Measurements from ENCODE around the gene PARN. TPM values are rescaled to one million over a fixed set of nuclear protein-coding genes. Genes with fewer than 3 reads are reported as not detected.
"Not testable (repeated sequence)": the region's sequence is repeated elsewhere in the genome, so short reads cannot be mapped to it uniquely, and the experiment has no call there.

PARN gene
- total RNA-seq, 1 experiment from 2014 or later: 43.5 TPM

DNA sequence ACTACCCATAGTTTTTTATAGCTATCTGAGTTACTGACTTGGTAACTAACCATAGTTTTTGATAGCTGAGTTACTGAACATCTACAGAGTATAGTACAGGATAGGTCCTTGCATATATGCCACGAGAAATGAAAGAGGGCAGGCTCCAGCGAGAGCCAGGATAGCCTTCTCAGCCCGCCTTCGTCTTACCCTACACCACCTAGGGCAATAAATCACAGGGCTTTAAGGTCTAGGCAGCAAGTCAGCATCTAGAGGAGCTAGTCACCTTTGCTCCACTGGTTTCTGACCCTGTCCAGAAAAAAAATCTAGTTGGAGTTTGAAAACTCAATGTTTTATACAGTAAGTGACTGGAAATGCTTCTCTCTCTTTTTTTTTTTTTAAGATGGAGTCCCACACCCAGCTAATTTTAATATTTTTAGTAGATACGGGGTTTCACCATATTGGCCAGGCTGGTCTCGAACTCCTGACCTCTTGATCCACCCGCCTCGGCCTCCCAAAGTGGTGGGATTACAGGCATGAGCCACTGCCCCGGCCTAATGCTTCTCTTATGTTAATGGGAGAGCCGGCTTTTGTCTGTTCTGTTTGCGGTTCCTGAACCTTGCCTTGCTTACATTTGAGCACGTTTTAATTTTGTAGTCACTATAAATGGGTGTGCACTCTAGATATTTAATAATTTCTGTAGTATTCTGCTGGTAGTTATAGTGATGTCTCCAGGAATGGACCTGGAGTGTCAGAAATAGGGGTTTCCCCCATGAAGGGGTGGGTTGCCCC lies 5.5 kb upstream of the PARN start:
- no peak for DNase-seq (ENCODE audit: extremely low read depth, low read depth)

DNA sequence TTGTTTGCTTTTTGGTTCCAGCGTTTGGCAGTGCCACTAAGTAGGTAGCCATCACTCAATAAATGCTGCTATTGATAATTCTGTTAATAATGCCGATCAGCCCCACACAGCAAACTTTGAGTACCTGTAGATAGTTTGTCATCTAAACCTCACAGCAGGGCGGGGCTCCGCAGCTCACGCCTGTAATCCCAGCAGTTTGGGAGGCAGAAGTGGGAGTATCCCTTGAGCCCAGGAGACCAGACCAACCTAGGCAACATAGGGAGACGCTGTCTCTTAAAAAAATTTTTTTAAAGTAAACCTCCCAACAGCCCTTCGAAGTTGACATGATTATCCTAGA lies 4.3 kb upstream of the PARN start:
- DNase-seq (ENCODE audit: extremely low read depth, low read depth): no peak

DNA sequence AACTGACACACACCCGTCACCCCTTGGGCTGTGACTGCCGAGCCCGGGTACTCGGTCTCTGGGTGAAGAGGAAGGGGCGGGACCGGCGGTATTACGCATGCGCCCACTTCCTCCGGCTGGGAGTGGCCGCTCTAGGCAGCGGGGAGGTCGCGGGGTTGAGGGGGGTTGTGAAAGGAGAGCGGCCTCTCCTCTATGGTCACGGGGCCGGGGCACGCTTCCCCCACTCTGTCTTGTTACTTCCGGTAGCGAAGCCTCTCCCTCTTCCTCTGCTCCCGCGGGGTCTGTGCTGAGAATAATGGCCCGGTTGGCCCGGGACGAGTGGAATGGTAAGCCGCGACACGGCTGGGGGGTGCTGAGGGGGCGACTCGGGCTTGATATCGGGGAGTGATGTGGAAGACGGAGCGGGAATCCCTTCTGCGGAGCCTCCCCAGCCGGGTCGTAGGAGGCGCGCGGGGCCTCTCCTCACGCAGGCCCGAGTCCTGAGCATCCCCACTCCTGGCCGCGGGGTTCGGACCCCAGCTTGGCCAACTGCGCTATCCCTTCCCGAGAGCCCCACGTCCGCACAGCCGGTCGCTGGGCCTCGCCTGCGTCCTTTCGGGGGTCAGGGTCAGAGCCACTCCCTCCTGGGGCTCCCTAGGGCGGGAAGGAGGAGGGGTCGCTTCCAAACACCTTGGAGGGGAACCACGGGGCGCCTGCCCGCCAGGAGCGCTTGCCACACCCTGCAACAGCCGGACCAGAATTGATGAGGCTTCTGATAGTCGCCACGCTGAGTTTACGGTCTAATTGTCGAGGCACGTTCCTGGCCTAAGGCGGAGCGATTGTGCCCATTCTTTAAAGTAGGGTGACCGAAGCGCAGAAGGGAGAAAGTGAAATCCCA lies 2.9 kb upstream of the PARN start, which contains the start of gene BFAR:
TSS of gene BFAR (plus strand) at position 259 of the 877 bp plus-strand sequence. CDS start 11,396 bp downstream, outside the sequence.
- peak; percentile 96 for DNase-seq (ENCODE audit: extremely low read depth, low read depth)

DNA sequence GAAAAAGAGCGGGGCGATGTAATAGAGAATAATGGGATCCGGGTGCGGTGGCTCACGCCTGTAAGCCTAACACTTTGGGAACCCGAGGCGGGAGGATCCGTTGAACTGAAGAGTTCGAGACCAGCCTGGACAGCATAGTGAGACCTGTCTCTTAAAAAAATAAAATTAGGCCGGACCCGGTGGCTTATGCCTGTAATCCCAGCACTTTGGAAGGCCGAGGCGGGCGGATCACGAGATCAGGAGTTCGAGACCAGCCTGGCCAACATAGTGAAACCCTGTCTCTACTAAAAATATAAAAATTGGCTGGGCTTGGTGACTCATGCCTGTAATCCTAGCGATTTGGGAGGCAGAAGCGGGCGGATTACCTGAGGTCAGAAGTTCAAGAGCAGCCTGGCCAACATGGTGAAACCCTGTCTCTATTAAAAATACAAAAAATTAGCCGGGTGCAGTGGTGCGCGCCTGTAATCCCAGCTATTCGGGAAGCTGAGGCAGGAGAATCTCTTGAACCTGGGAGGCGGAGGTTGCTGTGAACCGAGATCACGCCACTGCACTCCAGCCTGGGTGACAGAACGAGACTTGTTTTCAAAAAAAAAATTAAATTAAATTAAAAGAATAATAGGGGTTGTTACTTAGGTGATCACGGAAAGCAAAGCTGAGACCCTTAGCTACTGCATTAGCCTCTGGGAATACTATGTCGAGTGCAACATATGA lies 715 bp upstream of the PARN start:
- DNase-seq (ENCODE audit: extremely low read depth, low read depth): not testable (repeated sequence)

DNA sequence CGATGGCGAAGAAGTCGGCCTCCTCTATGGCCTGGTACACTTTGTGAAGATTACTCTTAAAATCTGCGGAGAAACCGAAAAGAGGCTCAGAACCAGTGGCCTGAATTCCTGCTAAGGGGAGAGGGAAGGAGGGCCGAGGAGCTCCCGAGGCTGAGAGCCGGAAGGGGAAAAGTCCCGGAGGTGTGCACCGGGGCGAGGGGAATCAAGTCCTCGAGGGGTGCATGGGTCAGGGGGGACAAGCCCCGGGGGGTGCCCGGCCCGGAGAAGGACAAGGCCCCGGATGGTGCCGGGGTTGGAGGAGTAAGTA lies 495 bp downstream of the PARN start:
- no peak for DNase-seq (ENCODE audit: extremely low read depth, low read depth)

DNA sequence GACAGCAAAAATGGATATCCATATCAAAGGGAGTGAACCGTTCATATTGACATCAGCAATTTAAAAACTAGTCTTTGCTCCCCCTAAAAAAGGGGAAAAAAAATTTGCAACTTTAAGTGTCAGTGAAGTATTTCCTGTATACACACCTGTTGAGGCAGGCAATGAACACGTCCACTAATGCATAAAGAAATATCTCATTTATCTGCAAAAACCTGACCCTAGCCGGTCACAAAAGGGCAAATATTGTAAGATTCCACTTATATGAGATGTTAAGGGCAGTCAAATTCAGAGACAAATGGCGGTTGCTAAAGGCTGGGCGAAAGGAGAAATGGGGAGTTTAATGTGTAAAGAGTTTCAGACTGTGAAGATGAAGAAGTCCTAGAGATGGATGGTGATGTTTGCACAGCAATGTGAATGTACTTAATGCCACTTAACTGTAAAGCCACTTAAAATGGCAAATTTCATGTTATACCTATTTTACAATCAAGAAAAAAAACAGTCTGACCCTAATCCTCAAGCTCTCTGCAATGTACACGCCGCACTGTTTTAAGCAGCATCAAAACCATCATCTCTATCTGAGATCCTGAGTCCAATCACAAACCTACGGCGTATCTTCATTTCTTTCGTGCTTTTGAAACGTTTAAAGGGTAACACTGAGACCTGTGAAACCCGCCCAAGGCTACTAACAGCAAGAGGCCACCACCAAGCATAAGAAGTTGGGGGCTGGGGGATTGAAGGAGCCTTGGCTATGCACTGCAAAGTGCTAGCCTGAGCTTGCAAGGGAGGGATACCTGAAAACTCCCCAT lies 1.1 kb downstream of the PARN start:
- no peak for DNase-seq (ENCODE audit: extremely low read depth, low read depth)

DNA sequence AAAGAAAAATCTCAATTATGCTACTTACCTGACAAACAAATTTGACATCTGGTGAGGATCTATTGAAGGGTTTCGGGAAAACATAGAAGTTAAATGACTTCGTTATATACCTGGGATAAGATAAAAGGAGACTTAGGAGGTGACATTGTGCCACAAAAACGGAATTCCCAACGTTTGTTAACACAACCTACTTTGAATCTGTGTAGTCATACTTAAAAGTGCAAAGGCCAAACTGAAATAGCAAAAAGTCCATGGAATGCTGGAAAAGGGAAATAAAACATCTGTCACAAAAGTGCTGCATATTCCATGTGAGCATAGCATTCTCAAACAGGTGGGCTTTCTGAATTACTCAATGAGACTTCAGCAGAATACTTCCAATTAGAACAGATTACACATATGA lies 3.0 kb downstream of the PARN start:
- DNase-seq (ENCODE audit: extremely low read depth, low read depth): no peak

DNA sequence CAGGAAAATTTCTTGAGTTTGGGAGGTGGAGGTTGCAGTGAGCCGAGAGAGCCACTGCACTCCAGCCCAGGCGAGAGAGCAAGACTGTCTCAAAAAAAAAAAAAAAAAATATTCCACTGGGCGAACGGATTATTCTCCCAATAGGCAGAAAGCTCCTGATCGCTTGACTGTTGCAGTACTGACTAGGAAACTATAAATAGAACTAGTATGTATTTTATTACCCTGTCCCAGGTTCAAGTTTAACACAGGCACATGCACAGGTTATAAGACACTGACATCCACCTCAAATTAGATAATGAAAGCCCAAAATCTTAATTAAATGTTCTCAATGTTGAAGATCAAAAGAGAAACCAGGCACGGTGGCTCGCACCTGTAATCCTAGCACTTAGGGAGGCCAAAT lies 11.5 kb downstream of the PARN start:
- no peak for DNase-seq (ENCODE audit: extremely low read depth, low read depth)

DNA sequence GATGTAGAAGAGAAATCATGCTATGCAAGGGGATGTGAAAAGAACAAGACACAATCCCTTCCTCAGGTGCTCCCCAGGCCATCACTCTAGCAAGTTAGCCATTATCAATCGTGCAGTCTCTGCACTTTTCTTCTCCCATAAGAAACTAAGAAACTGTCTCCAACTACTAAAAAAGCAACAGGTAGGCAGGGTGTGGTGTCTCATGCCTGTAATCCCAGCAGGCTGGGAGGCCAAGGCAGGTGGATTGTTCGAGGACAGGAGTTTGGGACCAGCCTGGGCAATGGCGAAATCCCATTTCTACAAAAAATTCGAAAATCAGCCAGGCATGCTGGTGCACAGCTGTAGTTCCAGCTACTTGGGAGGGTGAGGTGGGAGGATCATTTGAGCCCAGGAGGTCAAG lies 13.8 kb downstream of the PARN start:
- no peak for DNase-seq (ENCODE audit: extremely low read depth, low read depth)

DNA sequence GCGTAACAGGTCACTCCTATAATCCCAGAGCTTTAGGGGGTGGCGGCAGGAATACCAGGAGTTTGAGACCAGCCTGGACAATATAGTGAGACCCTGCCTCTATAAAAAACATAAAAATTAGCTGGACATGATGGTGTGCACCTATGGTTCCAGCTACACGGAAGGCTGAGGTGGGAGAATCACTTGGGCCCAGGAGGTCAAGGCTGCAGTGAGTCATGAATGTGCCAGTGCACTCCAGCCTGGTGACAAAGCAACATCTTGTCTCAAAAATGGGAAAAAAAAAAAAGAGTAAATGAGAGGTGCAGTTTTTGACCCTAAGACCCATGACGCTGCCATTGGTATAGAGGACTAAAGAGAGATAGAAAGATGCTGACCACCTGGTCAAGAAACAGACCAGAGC lies 16.1 kb downstream of the PARN start:
- DNase-seq (ENCODE audit: extremely low read depth, low read depth): no peak

DNA sequence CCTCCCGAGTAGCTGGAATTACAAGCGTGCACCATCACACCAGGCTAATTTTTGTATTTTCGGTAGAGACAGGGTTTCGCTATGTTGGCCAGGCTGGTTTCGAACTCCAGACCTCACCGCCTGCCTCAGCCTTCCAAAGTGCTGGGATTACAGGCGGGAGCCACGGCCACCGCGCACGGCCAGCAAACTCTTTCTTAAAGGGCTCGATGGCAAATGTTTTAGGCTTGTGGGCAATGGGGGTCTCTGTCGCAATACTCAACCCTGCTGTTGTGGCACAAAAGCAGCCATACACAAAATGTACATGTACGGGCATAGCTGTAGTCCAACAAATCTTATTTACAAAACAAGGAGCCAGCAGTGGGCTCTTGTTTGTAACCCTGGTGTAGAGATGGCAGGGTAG lies 18.4 kb downstream of the PARN start:
- DNase-seq (ENCODE audit: extremely low read depth, low read depth): no peak

DNA sequence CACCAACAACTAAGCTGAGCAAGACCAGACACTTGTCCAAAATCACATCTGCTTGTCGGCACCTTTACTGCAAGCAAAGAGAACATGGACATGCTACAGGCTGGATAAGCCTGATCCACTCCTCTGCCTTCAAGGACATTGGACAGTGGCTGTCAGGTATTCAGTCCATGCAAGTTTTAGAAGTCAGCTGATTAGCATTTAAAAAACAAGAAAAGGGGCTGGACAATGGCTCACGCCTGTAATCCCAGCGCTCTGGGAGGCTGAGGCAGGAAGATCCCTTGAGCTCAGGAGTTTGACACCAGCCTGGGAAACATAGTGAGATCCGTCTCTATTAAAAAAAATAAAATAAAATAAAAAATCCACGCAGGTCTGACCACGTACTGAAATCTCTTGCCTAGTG lies 20.3 kb downstream of the PARN start:
- DNase-seq (ENCODE audit: extremely low read depth, low read depth): no peak

DNA sequence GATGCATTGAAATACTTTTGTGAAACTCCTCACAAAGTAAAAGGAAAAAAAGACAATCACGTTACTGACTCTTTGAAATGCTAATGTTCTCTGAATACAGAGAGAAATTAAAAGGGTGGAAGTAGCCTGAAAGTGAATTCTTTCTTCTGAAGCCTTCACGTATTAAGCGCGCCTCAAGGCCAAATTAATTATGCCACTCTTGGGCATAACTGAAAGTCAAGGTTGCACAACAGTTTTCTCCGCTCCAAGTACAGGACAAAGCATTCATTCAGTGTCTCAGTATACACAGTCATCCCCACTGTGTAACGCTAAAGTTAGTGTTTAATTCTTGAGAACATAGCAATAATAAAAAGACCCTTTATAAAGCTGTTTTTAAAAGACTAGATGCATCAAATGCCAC lies 21.5 kb downstream of the PARN start:
- DNase-seq (ENCODE audit: extremely low read depth, low read depth): no peak

DNA sequence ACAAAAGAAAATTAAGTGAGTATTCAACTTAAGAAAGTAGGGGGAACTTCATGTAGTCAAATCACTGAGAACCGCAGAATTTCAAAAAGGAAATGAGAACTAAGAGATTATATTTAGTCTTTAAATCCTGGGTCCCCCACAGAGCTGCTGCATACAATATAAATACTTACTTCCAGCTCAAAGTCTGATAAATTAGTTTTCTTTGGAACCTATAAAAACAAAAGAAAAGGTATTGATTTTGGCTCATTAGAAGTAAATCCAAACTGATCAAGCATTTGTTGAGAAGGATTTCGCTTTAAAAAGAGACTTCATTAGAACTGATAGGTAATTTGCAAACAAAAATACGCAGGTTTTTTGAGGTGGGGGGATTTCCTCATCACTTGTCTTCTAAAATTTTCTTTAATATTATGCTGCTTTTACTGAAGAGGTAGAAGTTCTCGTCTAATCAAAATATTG lies 21.9 kb downstream of the PARN start:
- no peak for DNase-seq (ENCODE audit: extremely low read depth, low read depth)

DNA sequence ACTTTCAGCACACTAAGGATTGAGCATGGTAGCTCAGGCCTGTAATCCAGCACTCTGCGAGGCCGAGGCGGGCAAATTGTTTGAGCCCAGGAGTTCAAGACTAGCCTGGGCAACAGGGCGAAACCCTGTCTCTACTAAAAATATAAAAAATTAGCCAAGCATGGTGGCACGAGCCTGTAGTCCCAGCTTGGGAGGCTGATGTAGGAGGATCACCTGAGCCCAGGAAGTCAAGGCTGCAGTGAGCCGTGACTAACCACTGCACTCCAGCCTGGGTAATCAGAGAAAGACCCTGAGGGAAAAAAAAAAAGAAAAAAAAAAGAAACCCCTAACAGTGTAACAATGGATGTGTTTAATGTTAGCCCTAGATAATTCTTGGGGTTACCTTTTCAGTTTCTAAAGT lies 24.0 kb downstream of the PARN start:
- no peak for DNase-seq (ENCODE audit: extremely low read depth, low read depth)

DNA sequence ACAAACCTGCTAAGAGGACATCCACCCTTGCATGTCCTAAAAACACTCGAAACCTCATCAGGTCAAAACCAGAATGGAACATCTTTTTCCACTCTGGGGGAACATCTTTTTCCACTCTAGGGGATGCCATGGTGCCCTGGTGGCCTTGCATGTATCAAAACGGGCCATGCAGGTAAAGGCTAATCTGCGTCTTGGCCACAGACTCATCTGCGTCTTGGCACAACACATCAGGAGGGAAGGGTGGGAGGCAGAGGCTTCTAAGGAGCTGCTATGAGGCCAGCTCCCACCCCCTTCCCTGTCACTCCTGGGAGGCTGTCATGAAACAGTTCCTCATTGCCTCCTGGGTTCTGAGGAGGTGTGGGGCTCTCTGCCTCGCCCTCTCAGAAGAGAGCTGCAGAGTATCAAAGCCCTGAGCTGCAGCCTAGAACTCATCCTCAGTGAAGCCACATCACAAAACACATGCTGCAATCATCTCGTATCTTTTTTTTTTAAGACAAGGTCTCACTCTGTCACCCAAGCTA lies 27.6 kb downstream of the PARN start:
- DNase-seq (ENCODE audit: extremely low read depth, low read depth): no peak

DNA sequence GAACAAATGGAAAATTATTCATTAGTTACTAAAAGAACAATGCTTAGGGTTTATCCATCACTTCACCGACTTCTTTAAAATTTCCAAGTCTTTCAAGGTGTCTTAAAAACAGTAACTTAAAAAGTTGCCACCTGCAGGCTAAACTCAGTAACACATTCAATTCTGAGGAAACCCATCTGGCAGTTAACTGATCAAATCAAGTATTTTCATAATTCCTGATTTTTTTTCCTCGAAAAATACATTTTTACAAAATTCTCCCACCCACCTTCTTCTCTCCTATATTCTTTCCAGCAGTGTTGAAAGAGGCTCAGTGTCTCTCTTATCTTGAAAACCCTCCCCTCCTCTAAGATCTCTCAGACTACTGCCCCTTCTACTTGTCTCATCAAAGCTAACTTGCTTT lies 29.9 kb downstream of the PARN start:
- DNase-seq (ENCODE audit: extremely low read depth, low read depth): peak; percentile 9

DNA sequence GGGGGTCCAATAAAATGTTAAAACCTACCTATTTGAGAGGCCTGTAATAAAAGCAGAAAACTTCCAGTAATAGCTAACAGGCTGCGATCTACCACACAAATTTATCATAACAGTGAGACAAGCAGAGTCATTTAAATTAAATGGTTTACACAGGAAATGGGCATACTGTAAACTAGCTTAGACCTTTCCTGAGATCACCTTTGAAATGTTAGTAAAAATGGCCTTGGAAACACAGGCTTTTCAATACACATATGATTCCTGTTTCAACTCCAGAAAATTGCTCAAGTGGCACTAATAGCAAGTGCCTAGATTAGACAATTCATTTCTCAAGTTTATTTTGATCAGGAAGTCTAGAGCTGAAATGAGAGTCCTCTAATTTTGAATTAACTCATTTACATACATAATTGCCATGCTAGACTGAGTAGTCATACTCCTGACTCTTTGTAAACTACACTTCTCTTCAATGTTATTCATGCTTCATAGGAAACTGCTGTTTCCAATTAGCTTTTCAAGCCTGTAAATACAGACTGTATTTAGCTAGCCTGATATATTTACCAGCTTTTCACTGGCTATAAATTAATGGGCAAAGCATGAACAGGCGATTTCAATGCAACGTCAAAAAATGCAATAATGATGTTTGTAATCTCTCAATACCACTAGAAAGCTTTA lies 43.3 kb downstream of the PARN start:
- no peak for DNase-seq (ENCODE audit: extremely low read depth, low read depth)

DNA sequence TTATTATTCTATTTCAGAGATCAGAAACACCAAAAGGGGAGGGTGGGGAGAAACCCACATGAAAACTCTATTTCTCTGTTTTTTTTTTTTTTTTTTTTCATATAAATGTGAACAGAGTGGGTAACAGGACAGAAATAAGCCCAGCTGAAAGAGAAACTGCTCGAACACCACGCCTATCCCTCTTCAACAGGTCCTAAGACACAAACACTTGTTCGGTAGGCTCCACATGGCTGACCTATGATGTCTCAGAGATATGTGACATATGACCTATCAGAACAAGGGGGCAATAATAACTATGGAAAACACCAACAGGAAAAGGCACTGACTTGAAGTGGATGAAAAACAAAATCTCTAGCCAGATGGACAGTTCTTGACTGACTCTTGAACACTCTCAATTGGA lies 44.8 kb downstream of the PARN start:
- no peak for DNase-seq (ENCODE audit: extremely low read depth, low read depth)

DNA sequence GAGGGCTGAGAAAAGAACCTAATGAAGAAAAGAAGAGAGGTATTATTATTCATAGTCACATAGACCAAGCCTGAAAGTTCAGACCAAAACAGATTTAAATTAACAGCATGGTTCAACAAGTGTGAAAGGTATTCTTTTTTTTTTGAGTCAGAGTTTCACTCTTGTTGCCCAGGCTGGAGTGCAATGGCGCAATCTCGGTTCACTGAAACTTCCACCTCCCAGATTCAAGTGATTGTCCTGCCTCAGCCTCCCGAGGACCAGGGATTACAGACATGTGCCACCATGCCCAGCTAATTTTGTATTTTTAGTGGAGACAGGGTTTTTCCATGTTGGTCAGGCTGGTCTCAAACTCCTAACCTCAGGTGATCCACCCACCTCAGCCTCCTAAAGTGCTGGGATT lies 49.1 kb downstream of the PARN start:
- DNase-seq (ENCODE audit: extremely low read depth, low read depth): not testable (repeated sequence)

Measured in NCI-H460 (cell line).